Measurements from ENCODE around the gene PNMA1. TPM values are rescaled to one million over a fixed set of nuclear protein-coding genes. Genes with fewer than 3 reads are reported as not detected.
A peak's percentile ranks its signal among the peaks of the same experiment; 100 is the strongest.

PNMA1 gene
- total RNA-seq, 1 experiment from 2014 or later, result 43.3 TPM

- peak overlapping the region; percentile 89 for H3K27ac Mint-ChIP-seq (ENCODE audit: low read depth, unreplicated experiment)
- peak overlapping the region; percentile 86 for H3K4me3 Mint-ChIP-seq (ENCODE audit: unreplicated experiment)
- H3K36me3 Mint-ChIP-seq (ENCODE audit: insufficient read depth, unreplicated experiment), result peaks cover 24% of the 10 kb centered on the region
- ChIA-PET CTCF (interaction anchor here (0.7 to 6.5 kb wide), 16 partner anchors 10 to 95 kb away, joined by 3 to 58 read pairs (median 6); no protein-coding TSS in a partner anchor), POLR2A (interaction anchor here (0.6 to 12.5 kb wide), 15 partner anchors 9 to 130 kb away, joined by 3 to 480 read pairs (median 67); partner anchors contain the start of genes PNMA1, PTGR2 and ZNF410)
- H3K4me1 Mint-ChIP-seq (ENCODE audit: insufficient read depth, unreplicated experiment), result peaks cover 54% of the 10 kb centered on the region
- no peaks in the 10 kb centered on the region for H3K9me3 Mint-ChIP-seq (ENCODE audit: unreplicated experiment)
- TF ChIP-seq CTCF (IDR thresholded peaks at IDR 0.05; ENCODE audit: unreplicated experiment), result no peak
- H3K27me3 Mint-ChIP-seq (ENCODE audit: insufficient read depth, unreplicated experiment), result no peaks in the 10 kb centered on the region
- intact Hi-C loops (cut with micrococcal nuclease), result no loop called here
- no TSS peak for BruUV-seq (replicated peaks)
- no peak for DNase-seq (ENCODE audit: unreplicated experiment)
Observed at GRCh38 chr14:73757381-73757780, 43.2 kb upstream of the PNMA1 start.

DNA sequence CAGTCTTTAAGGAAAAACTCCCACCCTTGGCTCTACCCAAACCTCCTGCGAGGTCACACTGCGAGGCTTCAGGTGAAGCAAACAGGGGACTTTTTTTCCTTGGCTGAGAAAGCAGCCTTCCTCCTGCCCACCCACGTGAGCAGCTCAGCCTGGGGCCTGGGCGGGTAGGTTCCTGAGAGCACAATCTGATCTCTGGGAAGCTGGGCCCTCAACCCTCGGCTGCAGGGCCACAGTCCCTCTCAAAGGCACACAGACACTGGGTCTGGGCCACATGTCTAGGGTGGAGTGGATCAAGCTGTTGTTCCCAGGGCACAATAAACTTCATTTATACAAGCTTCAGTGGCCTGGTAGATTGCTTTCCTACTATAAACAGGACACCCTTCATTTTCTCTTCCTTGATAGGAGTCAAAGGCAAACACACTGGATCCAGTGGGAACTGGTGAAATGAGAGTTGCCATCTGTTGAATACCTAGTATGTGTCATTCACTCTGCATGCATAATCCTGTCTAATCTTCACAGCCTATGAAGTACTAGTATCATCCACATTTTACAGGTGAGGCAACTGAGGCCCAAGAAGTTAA lies 41.3 kb upstream of the PNMA1 start:
- ChIA-PET POLR2A (interaction anchor here (1.2 to 12.5 kb wide), 17 partner anchors 9 to 263 kb away, joined by 3 to 480 read pairs (median 32); partner anchors contain the start of genes PNMA1, PTGR2 and ZNF410), CTCF (interaction anchor here (1.2 to 6.5 kb wide), 11 partner anchors 10 to 73 kb away, joined by 3 to 58 read pairs (median 6); no protein-coding TSS in a partner anchor)
- Mint-ChIP-seq H3K9me3 (ENCODE audit: unreplicated experiment) (no peaks in the 10 kb centered on the region), H3K4me1 (ENCODE audit: insufficient read depth, unreplicated experiment) (peaks cover 67% of the 10 kb centered on the region), H3K4me3 (ENCODE audit: unreplicated experiment) (peak overlapping the region; percentile 86), H3K27me3 (ENCODE audit: insufficient read depth, unreplicated experiment) (no peaks in the 10 kb centered on the region), H3K27ac (ENCODE audit: low read depth, unreplicated experiment) (peak overlapping the region; percentile 89), H3K36me3 (ENCODE audit: insufficient read depth, unreplicated experiment) (peaks cover 30% of the 10 kb centered on the region)
- BruUV-seq (replicated peaks), result no TSS peak
- intact Hi-C loops (cut with micrococcal nuclease), result no loop called here
- TF ChIP-seq CTCF (IDR thresholded peaks at IDR 0.05; ENCODE audit: unreplicated experiment), result no peak
- DNase-seq (ENCODE audit: unreplicated experiment), result peak; percentile 55

DNA sequence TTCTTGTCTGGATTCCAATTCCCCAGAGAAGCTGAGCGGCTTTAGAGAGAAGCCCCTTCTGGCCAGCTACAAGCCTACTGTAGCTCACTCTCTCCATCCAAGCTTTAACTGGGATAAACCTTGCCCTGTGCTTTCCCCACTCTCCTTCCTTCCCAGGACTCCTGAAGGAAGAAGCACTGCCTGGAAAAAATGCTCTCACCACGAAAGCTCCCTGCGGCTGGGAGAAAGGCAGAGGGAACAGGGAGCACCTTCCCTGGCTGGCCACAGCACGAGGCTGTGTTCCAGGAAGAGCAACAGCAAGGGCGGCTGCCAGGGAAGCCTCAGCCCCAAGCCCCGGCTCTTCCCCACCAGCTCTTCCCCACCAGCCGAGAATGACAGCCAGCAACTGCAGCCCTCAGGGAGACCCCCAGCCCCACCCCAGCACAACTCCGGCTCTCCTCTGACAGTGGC lies 40.8 kb upstream of the PNMA1 start:
- intact Hi-C loops (cut with micrococcal nuclease), result loop anchor here (5.0 kb wide), 1 partner anchor 32 kb away; no protein-coding TSS in a partner anchor
- BruUV-seq (replicated peaks), result no TSS peak
- no peaks in the 10 kb centered on the region for H3K27me3 Mint-ChIP-seq (ENCODE audit: insufficient read depth, unreplicated experiment)
- H3K4me3 Mint-ChIP-seq (ENCODE audit: unreplicated experiment), result peak overlapping the region; percentile 86
- peak; percentile 43 for DNase-seq (ENCODE audit: unreplicated experiment)
- peaks cover 30% of the 10 kb centered on the region for H3K36me3 Mint-ChIP-seq (ENCODE audit: insufficient read depth, unreplicated experiment)
- POLR2A ChIA-PET, result interaction anchor here (0.7 to 12.5 kb wide), 18 partner anchors 10 to 263 kb away, joined by 3 to 480 read pairs (median 28); partner anchors contain the start of genes PNMA1, PTGR2 and ZNF410
- H3K27ac Mint-ChIP-seq (ENCODE audit: low read depth, unreplicated experiment), result peak overlapping the region; percentile 89
- TF ChIP-seq CTCF (IDR thresholded peaks at IDR 0.05; ENCODE audit: unreplicated experiment), result no peak
- H3K4me1 Mint-ChIP-seq (ENCODE audit: insufficient read depth, unreplicated experiment), result peaks cover 65% of the 10 kb centered on the region
- CTCF ChIA-PET, result interaction anchor here (0.5 to 6.5 kb wide), 12 partner anchors 10 to 75 kb away, joined by 3 to 58 read pairs (median 4); no protein-coding TSS in a partner anchor
- H3K9me3 Mint-ChIP-seq (ENCODE audit: unreplicated experiment), result no peaks in the 10 kb centered on the region
